ENCODE results near the gene DIP2B.

The DIP2B gene

GRCh38 chr12:50598321-50598862, 93.6 kb downstream of the DIP2B start:
- H4K20me1 ChIP-seq (ENCODE audit: insufficient read depth) = no peaks in the 10 kb centered on the region
- H3K4me3 ChIP-seq (IDR thresholded peaks at IDR 0.05; ENCODE audit: insufficient read depth, low read depth, low read length) = no peak overlapping the region
- no peaks in the 10 kb centered on the region for H3K79me2 ChIP-seq (ENCODE audit: insufficient read depth, low read depth)
- no peak overlapping the region for H3K9ac ChIP-seq
- no peak overlapping the region for H2AFZ ChIP-seq (ENCODE audit: low read depth)
- H3K4me2 ChIP-seq = no peak overlapping the region
- no peak overlapping the region for H3K27ac ChIP-seq
- H3K4me1 ChIP-seq (ENCODE audit: low read depth, poor library complexity, severe bottlenecking) = peaks cover 5% of the 10 kb centered on the region
- H3K27me3 ChIP-seq (ENCODE audit: insufficient read depth, low read depth) = no peaks in the 10 kb centered on the region
- no peak for TF ChIP-seq CTCF (conservative IDR thresholded peaks at IDR 0.05; ENCODE audit: low read depth, low read length)
- H3K36me3 ChIP-seq (ENCODE audit: insufficient read depth) = no peaks in the 10 kb centered on the region

- H3K4me3 ChIP-seq (IDR thresholded peaks at IDR 0.05; ENCODE audit: insufficient read depth, low read depth, low read length) = no peak overlapping the region
- no peak for TF ChIP-seq CTCF (conservative IDR thresholded peaks at IDR 0.05; ENCODE audit: low read depth, low read length)
- H3K27me3 ChIP-seq (ENCODE audit: insufficient read depth, low read depth) = no peaks in the 10 kb centered on the region
- H4K20me1 ChIP-seq (ENCODE audit: insufficient read depth) = no peaks in the 10 kb centered on the region
- H3K4me1 ChIP-seq (ENCODE audit: low read depth, poor library complexity, severe bottlenecking) = peaks cover 10% of the 10 kb centered on the region
- H2AFZ ChIP-seq (ENCODE audit: low read depth) = no peak overlapping the region
- H3K9ac ChIP-seq = no peak overlapping the region
- no peak overlapping the region for H3K4me2 ChIP-seq
- H3K79me2 ChIP-seq (ENCODE audit: insufficient read depth, low read depth) = no peaks in the 10 kb centered on the region
- H3K27ac ChIP-seq = no peak overlapping the region
- H3K36me3 ChIP-seq (ENCODE audit: insufficient read depth) = no peaks in the 10 kb centered on the region
These were observed 94.7 kb downstream of the DIP2B start for GRCh38 chr12:50599366-50600095.

- no peaks in the 10 kb centered on the region for H4K20me1 ChIP-seq (ENCODE audit: insufficient read depth)
These were observed 95.6 kb downstream of the DIP2B start for GRCh38 chr12:50600364-50600763.

GRCh38 chr12:50603817-50604639, 99.2 kb downstream of the DIP2B start:
- Histone ChIP-seq H3K27ac (no peak overlapping the region), H2AFZ (ENCODE audit: low read depth) (no peak overlapping the region), H3K27me3 (ENCODE audit: insufficient read depth, low read depth) (no peaks in the 10 kb centered on the region), H3K4me2 (no peak overlapping the region), H3K79me2 (ENCODE audit: insufficient read depth, low read depth) (no peaks in the 10 kb centered on the region), H3K9ac (no peak overlapping the region), H4K20me1 (ENCODE audit: insufficient read depth) (no peaks in the 10 kb centered on the region), H3K4me1 (ENCODE audit: low read depth, poor library complexity, severe bottlenecking) (peaks cover 5% of the 10 kb centered on the region), H3K36me3 (ENCODE audit: insufficient read depth) (no peaks in the 10 kb centered on the region), H3K4me3 (IDR thresholded peaks at IDR 0.05; ENCODE audit: insufficient read depth, low read depth, low read length) (no peak overlapping the region)
- no peak for TF ChIP-seq CTCF (conservative IDR thresholded peaks at IDR 0.05; ENCODE audit: low read depth, low read length)

More at GRCh38 chr12:50600364-50600763, 95.6 kb downstream of the DIP2B start:
- no peak overlapping the region for H3K4me2 ChIP-seq
- H3K27ac ChIP-seq = no peak overlapping the region
- no peaks in the 10 kb centered on the region for H3K79me2 ChIP-seq (ENCODE audit: insufficient read depth, low read depth)
- H2AFZ ChIP-seq (ENCODE audit: low read depth) = no peak overlapping the region
- TF ChIP-seq CTCF (conservative IDR thresholded peaks at IDR 0.05; ENCODE audit: low read depth, low read length) = no peak
- peaks cover 10% of the 10 kb centered on the region for H3K4me1 ChIP-seq (ENCODE audit: low read depth, poor library complexity, severe bottlenecking)
- no peaks in the 10 kb centered on the region for H3K36me3 ChIP-seq (ENCODE audit: insufficient read depth)
- no peak overlapping the region for H3K4me3 ChIP-seq (IDR thresholded peaks at IDR 0.05; ENCODE audit: insufficient read depth, low read depth, low read length)
- H3K27me3 ChIP-seq (ENCODE audit: insufficient read depth, low read depth) = no peaks in the 10 kb centered on the region
- H3K9ac ChIP-seq = no peak overlapping the region

All from KMS-11 (cell line).